Caco-2 (cell line): ENCODE measurements around the gene DOK1. TPM values are rescaled to one million over a fixed set of nuclear protein-coding genes. Genes with fewer than 3 reads are reported as not detected.
A peak's percentile ranks its signal among the peaks of the same experiment; 100 is the strongest.

Experiments used
- BruUV-seq: library from RNA; stranded (reverse); fragments of 400-500 nt; replicated peaks from 2 replicates; lab custom pipeline; 2021; lab: Mats Ljungman, UMichigan
- CTCF ChIA-PET: fragments of 300-600 bp; sonication (Branson Sonifier 250); formaldehyde crosslinking; loops from one replicate; lab custom pipeline; 2022; ENCODE audit warnings: antibody characterized with exemption; lab: Charles Lee
- POLR2A ChIA-PET: fragments of 300-600 bp; sonication (Branson Sonifier 250); formaldehyde crosslinking; loops from one replicate; lab custom pipeline; 2022; ENCODE audit warnings: antibody characterized with exemption; lab: Charles Lee
- DNase-seq, 2 experiments: peaks; one replicate each; pipeline versions ENCODE4 v3.0.0 to v3.0.0-alpha.2; 2020 to 2022
- H3K27me3 ChIP-seq: replicated peaks from 2 replicates; pipeline ENCODE4 v1.6.0; 2011; ENCODE audit warnings: low read length; ENCODE audit not compliant: control insufficient read depth, insufficient read depth
- H3K36me3 ChIP-seq: 2 replicates; pipeline ENCODE4 v1.5.1; 2011; ENCODE audit warnings: low read length; ENCODE audit not compliant: control insufficient read depth, insufficient read depth
- H3K4me1 ChIP-seq: fragments of 250-450 bp; sonication (Bioruptor Pico); 2 replicates; pipeline ENCODE4 v1.5.1; 2020; ENCODE audit warnings: mild to moderate bottlenecking
- H3K4me3 ChIP-seq: 2 replicates; pipeline ENCODE4 v1.5.1; 2011; ENCODE audit warnings: low read depth, mild to moderate bottlenecking, control low read depth, low read length
- H3K9me3 ChIP-seq: fragments of 250-450 bp; sonication (Bioruptor Pico); 2 replicates; pipeline ENCODE4 v1.5.1; 2020; ENCODE audit warnings: mild to moderate bottlenecking, moderate library complexity
- H3K27ac Mint-ChIP-seq: one replicate; pipeline ENCODE4 v1.8.0; 2022; ENCODE audit warnings: mixed read lengths; ENCODE audit not compliant: unreplicated experiment
- H3K27me3 Mint-ChIP-seq: one replicate; pipeline ENCODE4 v1.8.0; 2022; ENCODE audit warnings: mixed read lengths; ENCODE audit not compliant: insufficient read depth, unreplicated experiment
- H3K36me3 Mint-ChIP-seq: one replicate; pipeline ENCODE4 v1.8.0; 2022; ENCODE audit warnings: mild to moderate bottlenecking, mixed read lengths; ENCODE audit not compliant: insufficient read depth, unreplicated experiment
- H3K4me1 Mint-ChIP-seq: one replicate; pipeline ENCODE4 v1.8.0; 2022; ENCODE audit warnings: low read depth, mixed read lengths; ENCODE audit not compliant: unreplicated experiment
- H3K4me3 Mint-ChIP-seq: one replicate; pipeline ENCODE4 v1.8.0; 2022; ENCODE audit warnings: mild to moderate bottlenecking, moderate library complexity, mixed read lengths; ENCODE audit not compliant: unreplicated experiment
- H3K9me3 Mint-ChIP-seq: one replicate; pipeline ENCODE4 v1.8.0; 2022; ENCODE audit warnings: mixed read lengths; ENCODE audit not compliant: unreplicated experiment
- intact Hi-C: fragments of 100-400 bp; cut with micrococcal nuclease; formaldehyde crosslinking; loops from one replicate; pipeline ENCODE4 v1.10.0; 2022; ENCODE audit not compliant: unreplicated experiment
- total RNA-seq: library from RNA; stranded (reverse); gene quantifications from 2 replicates; pipeline ENCODE4 v1.2.3, GENCODE V29; 2022
- TF ChIP-seq, protein P1 (sequence below), 2 experiments: fragments of 200-600 bp in 1 of 2; IDR thresholded peaks; 1 replicate in 1 of 2; 2 replicates in 1 of 2; pipeline versions ENCODE4 v1.5.1 to v1.8.0; 2011 to 2022; ENCODE audit warnings: antibody characterized with exemption in 1 of 2, control low read depth in 1 of 2, inconsistent platforms in 1 of 2, low read depth in 1 of 2, low read length in 1 of 2, mild to moderate bottlenecking in 1 of 2, moderate library complexity in 1 of 2; ENCODE audit not compliant: insufficient read depth in 1 of 2, severe bottlenecking in 1 of 2, unreplicated experiment in 1 of 2

Gene DOK1
- total RNA-seq, 1 experiment from 2014 or later = 5.1 TPM

DNA sequence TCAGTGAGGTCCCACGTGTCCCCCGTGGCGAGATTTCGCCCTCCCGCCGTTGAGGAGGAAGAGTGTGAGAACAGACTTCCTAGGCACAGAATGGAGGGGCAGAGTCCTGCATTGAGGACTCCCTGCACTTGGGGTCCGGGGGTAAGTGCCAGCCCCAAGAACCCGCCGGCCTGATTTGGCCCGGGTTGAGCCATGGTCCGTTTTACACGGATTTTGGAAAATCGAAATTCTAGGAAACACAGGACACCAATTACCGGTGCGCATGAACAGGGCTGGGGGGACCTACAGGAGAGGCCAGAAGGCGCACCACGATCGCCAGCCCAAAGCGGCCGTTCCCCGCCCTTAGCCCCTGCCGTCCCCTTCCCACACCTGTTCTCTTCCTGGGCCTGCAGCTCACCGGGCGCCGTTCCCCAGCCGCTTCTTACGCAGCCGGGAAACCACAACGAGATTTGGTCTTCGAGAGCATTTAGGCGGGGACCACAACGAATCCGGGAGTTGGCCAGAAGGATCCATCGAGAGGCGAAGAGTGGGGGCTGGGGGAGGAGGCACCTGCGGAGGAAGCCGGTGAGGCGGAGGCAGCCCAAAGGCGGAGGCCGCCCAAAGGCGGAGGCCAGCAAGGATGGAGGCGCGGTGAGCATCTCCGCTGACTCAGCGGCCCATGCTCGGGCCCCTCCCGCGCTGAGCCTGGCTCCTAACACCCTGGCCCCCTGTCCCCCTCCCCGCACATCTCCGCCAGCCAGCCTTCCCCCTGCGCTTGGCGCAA is 40.7 kb upstream of the DOK1 start:
- H3K4me1 ChIP-seq = 0 out of 2 replicates have a peak, but pooled peaks cover 3% of the 10 kb centered on the region
- no peaks in the 10 kb centered on the region for H3K9me3 ChIP-seq
- peak overlapping the region; percentile 13 for H3K4me3 ChIP-seq
- H3K4me3 Mint-ChIP-seq = no peak overlapping the region
- POLR2A ChIA-PET = no interaction called here
- no TSS peak for BruUV-seq
- no peaks in the 10 kb centered on the region for H3K9me3 Mint-ChIP-seq
- H3K27me3 Mint-ChIP-seq = peaks cover 3% of the 10 kb centered on the region
- no peaks in the 10 kb centered on the region for H3K27me3 ChIP-seq
- TF ChIP-seq, protein P1, sequence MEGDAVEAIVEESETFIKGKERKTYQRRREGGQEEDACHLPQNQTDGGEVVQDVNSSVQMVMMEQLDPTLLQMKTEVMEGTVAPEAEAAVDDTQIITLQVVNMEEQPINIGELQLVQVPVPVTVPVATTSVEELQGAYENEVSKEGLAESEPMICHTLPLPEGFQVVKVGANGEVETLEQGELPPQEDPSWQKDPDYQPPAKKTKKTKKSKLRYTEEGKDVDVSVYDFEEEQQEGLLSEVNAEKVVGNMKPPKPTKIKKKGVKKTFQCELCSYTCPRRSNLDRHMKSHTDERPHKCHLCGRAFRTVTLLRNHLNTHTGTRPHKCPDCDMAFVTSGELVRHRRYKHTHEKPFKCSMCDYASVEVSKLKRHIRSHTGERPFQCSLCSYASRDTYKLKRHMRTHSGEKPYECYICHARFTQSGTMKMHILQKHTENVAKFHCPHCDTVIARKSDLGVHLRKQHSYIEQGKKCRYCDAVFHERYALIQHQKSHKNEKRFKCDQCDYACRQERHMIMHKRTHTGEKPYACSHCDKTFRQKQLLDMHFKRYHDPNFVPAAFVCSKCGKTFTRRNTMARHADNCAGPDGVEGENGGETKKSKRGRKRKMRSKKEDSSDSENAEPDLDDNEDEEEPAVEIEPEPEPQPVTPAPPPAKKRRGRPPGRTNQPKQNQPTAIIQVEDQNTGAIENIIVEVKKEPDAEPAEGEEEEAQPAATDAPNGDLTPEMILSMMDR (IDR thresholded peaks at IDR 0.05; ENCODE audit: insufficient read depth in 1 of 2, low read depth in 1 of 2, low read length in 1 of 2, severe bottlenecking in 1 of 2, unreplicated experiment in 1 of 2) = no peak
- CTCF ChIA-PET = interaction anchor here (0.6 kb wide), 1 partner anchor 17 kb away, joined by 3 read pairs; no protein-coding TSS in a partner anchor
- no peaks in the 10 kb centered on the region for H3K4me1 Mint-ChIP-seq
- peaks cover 6% of the 10 kb centered on the region for H3K36me3 Mint-ChIP-seq
- H3K27ac Mint-ChIP-seq = no peak overlapping the region
- intact Hi-C loops = no loop called here
- no peaks in the 10 kb centered on the region for H3K36me3 ChIP-seq
- no peak for DNase-seq

DNA sequence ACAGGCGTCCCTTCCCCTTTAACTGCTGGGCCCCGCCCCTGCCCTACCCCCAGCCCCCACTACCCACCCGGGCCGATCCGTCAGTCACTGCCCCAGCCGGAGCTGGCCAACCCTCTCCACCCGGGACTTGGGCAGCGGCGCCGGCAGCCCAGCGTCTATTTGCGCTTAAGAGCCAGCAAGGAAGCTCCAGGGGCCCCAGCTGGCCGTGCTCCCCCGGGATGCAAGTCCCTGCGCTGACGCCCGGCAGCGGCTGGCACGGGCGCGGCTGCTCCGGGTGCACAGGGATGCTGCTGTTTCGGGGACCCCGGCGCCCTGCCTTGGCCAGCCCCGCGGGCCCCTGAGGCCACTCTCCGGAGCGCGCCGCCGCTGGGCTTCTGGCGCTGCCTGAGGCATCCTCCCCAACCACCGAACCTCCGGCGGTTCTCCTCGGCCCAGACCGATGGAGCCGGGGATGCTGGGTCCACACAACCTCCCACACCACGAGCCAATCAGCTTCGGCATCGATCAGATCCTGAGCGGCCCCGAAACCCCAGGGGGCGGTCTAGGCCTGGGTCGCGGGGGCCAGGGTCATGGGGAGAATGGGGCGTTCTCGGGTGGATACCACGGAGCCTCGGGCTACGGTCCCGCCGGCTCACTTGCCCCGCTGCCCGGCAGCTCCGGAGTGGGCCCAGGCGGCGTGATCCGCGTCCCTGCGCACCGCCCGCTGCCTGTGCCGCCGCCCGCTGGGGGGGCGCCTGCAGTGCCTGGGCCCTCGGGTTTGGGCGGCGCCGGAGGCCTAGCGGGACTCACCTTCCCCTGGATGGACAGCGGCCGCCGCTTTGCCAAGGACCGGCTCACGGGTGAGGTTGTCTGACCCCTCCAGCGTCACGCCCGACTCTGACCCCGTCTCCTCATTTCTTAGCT is 39.9 kb upstream of the DOK1 start, which contains the start of gene TLX2:
TSS of gene TLX2 (plus strand) at position 83 of the 903 bp plus-strand sequence. CDS start at position 440, 357 bp downstream.
- DNase-seq = no peak
- H3K9me3 ChIP-seq = no peaks in the 10 kb centered on the region
- peak within 1 kb of the TSS; percentile 60 for H3K4me3 ChIP-seq
- H3K4me3 Mint-ChIP-seq = peak within 1 kb of the TSS; percentile 72
- BruUV-seq = no TSS peak
- POLR2A ChIA-PET = no interaction called here
- H3K36me3 Mint-ChIP-seq = peaks cover 6% of the 10 kb centered on the region
- no peaks in the 10 kb centered on the region for H3K4me1 Mint-ChIP-seq
- intact Hi-C loops = no loop called here
- TF ChIP-seq, protein P1 (IDR thresholded peaks at IDR 0.05; ENCODE audit: insufficient read depth in 1 of 2, low read depth in 1 of 2, low read length in 1 of 2, severe bottlenecking in 1 of 2, unreplicated experiment in 1 of 2) = no peak
- no peaks in the 10 kb centered on the region for H3K36me3 ChIP-seq
- H3K9me3 Mint-ChIP-seq = no peaks in the 10 kb centered on the region
- CTCF ChIA-PET = interaction anchor here (0.6 kb wide), 2 partner anchors 10 to 16 kb away, joined by 3 read pairs; no protein-coding TSS in a partner anchor
- peak within 1 kb of the TSS; percentile 34 for H3K27ac Mint-ChIP-seq
- H3K27me3 Mint-ChIP-seq = peaks cover 3% of the 10 kb centered on the region
- H3K4me1 ChIP-seq = no peaks in the 10 kb centered on the region
- H3K27me3 ChIP-seq = no peaks in the 10 kb centered on the region
